Tibial nerve (tissue), 4 donors: ENCODE results near the gene CITED4. TPM values are rescaled to one million over a fixed set of nuclear protein-coding genes. Genes with fewer than 3 reads are reported as not detected.

Experiments
- DNase-seq, 2 donors: peaks; one replicate each; pipeline ENCODE4 v3.0.0-alpha.2; 2019; ENCODE audit warnings: low spot score in 2 of 2
- H3K27ac ChIP-seq, 4 donors: fragments of 200-600 bp; sonication (generic) in 3 of 4; one replicate each; pipeline ENCODE4 v1.5.1; 2017 to 2019; ENCODE audit warnings: mild to moderate bottlenecking in 1 of 4
- H3K27me3 ChIP-seq, 2 donors: fragments of 200-600 bp; sonication (generic) in 1 of 2; one replicate each; pipeline versions ENCODE4 v1.5.1 to v1.6.0; 2017 to 2019
- H3K36me3 ChIP-seq, 3 donors: fragments of 200-600 bp; sonication (generic); one replicate each; pipeline ENCODE4 v1.5.1; 2018 to 2019
- H3K4me1 ChIP-seq, 4 donors: fragments of 200-600 bp; sonication (generic) in 3 of 4; one replicate each; pipeline ENCODE4 v1.5.1; 2017 to 2019
- H3K4me3 ChIP-seq, 4 donors: fragments of 200-600 bp; sonication (generic) in 3 of 4; one replicate each; pipeline ENCODE4 v1.5.1; 2017 to 2019; ENCODE audit warnings: mild to moderate bottlenecking in 1 of 4, moderate library complexity in 1 of 4
- H3K9me3 ChIP-seq, 4 donors: fragments of 200-600 bp; sonication (generic) in 3 of 4; one replicate each; pipeline ENCODE4 v1.5.1; 2017 to 2019
- CTCF ChIP-seq, 5 experiments: fragments of 200-600 bp in 3 of 5; fragments of 450-650 bp in 2 of 5; sonication (generic) in 3 of 5; IDR thresholded peaks; one replicate each; pipeline ENCODE4 v1.5.1; 2016 to 2019; ENCODE audit warnings: antibody characterized with exemption in 5 of 5, mild to moderate bottlenecking in 3 of 5, moderate library complexity in 2 of 5
- EP300 ChIP-seq, 2 donors: sonication (generic); formaldehyde crosslinking; IDR thresholded peaks; one replicate each; pipeline ENCODE4 v1.6.1; 2017; ENCODE audit warnings: antibody characterized with exemption in 2 of 2, mild to moderate bottlenecking in 1 of 2
- POLR2A ChIP-seq, 2 donors: fragments of 450-650 bp; IDR thresholded peaks; one replicate each; pipeline ENCODE4 v1.6.1; 2017; ENCODE audit warnings: antibody characterized with exemption in 2 of 2, mild to moderate bottlenecking in 2 of 2, moderate library complexity in 2 of 2
- WGBS, 2 donors: methylation state at CpG; one replicate each; pipeline ENCODE4 v1.1.5; 2018; 5-methylcytosine and 5-hydroxymethylcytosine counted together
- total RNA-seq, 4 donors: library from RNA; depleted of rRNA; stranded (reverse); fragments of >200 nt; gene quantifications; one replicate each; pipeline ENCODE4 v1.1.0, GENCODE V29; 2016

Gene CITED4
- total RNA-seq, 4 donors from 2014 or later, result 6.0 to 20.3 (median 13.4) TPM

- no peak overlapping the region for H3K4me3 ChIP-seq
- no peaks in the 10 kb centered on the region for H3K36me3 ChIP-seq
- peaks cover 0 to 8% (median 0%) of the 10 kb centered on the region in 4 donors for H3K9me3 ChIP-seq
- H3K27ac ChIP-seq, result no peak overlapping the region
- peaks cover 0 to 4% (median 0%) of the 10 kb centered on the region in 4 donors for H3K4me1 ChIP-seq
- no peak for DNase-seq
- TF ChIP-seq POLR2A (IDR thresholded peaks at IDR 0.05), result no peak
- TF ChIP-seq CTCF (IDR thresholded peaks at IDR 0.05), result no peak
- TF ChIP-seq EP300 (IDR thresholded peaks at IDR 0.05), result no peak
- WGBS, 2 donors, result 100% methylated on average over 1 of the region's 1 CpG
- no peaks in the 10 kb centered on the region for H3K27me3 ChIP-seq
Measured at GRCh38 chr1:40845895-40846294, 16.3 kb downstream of the CITED4 start.

GRCh38 chr1:40844887-40845878, 17.0 kb downstream of the CITED4 start:
- H3K4me1 ChIP-seq, result peaks cover 0 to 4% (median 0%) of the 10 kb centered on the region in 4 donors
- no peak overlapping the region for H3K4me3 ChIP-seq
- no peaks in the 10 kb centered on the region for H3K36me3 ChIP-seq
- H3K9me3 ChIP-seq, result peaks cover 0 to 8% (median 0%) of the 10 kb centered on the region in 4 donors
- TF ChIP-seq EP300 (IDR thresholded peaks at IDR 0.05), result no peak
- TF ChIP-seq POLR2A (IDR thresholded peaks at IDR 0.05), result no peak
- TF ChIP-seq CTCF (IDR thresholded peaks at IDR 0.05), result no peak
- no peak for DNase-seq
- WGBS, 2 donors, result 62 to 63% methylated on average over 9 of the region's 9 CpGs
- no peak overlapping the region for H3K27ac ChIP-seq
- no peaks in the 10 kb centered on the region for H3K27me3 ChIP-seq

GRCh38 chr1:40844079-40844478, 18.1 kb downstream of the CITED4 start:
- WGBS, 2 donors, result 58 to 61% methylated on average over 5 of the region's 5 CpGs
- Histone ChIP-seq H3K27me3 (no peaks in the 10 kb centered on the region), H3K36me3 (no peaks in the 10 kb centered on the region), H3K27ac (no peak overlapping the region), H3K4me1 (no peaks in the 10 kb centered on the region), H3K9me3 (peaks cover 0 to 8% (median 0%) of the 10 kb centered on the region in 4 donors), H3K4me3 (no peak overlapping the region)
- DNase-seq, result no peak
- no peak for TF ChIP-seq EP300 (IDR thresholded peaks at IDR 0.05)
- no peak for TF ChIP-seq CTCF (IDR thresholded peaks at IDR 0.05)
- no peak for TF ChIP-seq POLR2A (IDR thresholded peaks at IDR 0.05)

- no peak for TF ChIP-seq POLR2A (IDR thresholded peaks at IDR 0.05)
- no peak for TF ChIP-seq CTCF (IDR thresholded peaks at IDR 0.05)
- no peak for TF ChIP-seq EP300 (IDR thresholded peaks at IDR 0.05)
- H3K36me3 ChIP-seq, result no peaks in the 10 kb centered on the region
- no peaks in the 10 kb centered on the region for H3K4me1 ChIP-seq
- peaks cover 0 to 8% (median 0%) of the 10 kb centered on the region in 4 donors for H3K9me3 ChIP-seq
- H3K27ac ChIP-seq, result no peak overlapping the region
- no peak for DNase-seq
- H3K27me3 ChIP-seq, result peaks cover 0 to 6% of the 10 kb centered on the region in 2 donors
- 96 to 97% methylated on average over 3 of the region's 3 CpGs for WGBS, 2 donors
- H3K4me3 ChIP-seq, result no peak overlapping the region
Measured at GRCh38 chr1:40842691-40843090, 19.5 kb downstream of the CITED4 start.

- no peak overlapping the region for H3K27ac ChIP-seq
- WGBS, 2 donors, result 64 to 69% methylated on average over 4 of the region's 4 CpGs
- H3K36me3 ChIP-seq, result no peaks in the 10 kb centered on the region
- no peak for TF ChIP-seq CTCF (IDR thresholded peaks at IDR 0.05)
- no peak for TF ChIP-seq POLR2A (IDR thresholded peaks at IDR 0.05)
- TF ChIP-seq EP300 (IDR thresholded peaks at IDR 0.05), result no peak
- H3K9me3 ChIP-seq, result peaks cover 0 to 8% (median 0%) of the 10 kb centered on the region in 4 donors
- peaks cover 0 to 9% of the 10 kb centered on the region in 2 donors for H3K27me3 ChIP-seq
- no peak for DNase-seq
- no peaks in the 10 kb centered on the region for H3K4me1 ChIP-seq
- H3K4me3 ChIP-seq, result no peak overlapping the region
Measured at GRCh38 chr1:40842207-40842606, 20.0 kb downstream of the CITED4 start.
